ENCODE measurements around the gene OGFRL1. TPM values are rescaled to one million over a fixed set of nuclear protein-coding genes. Genes with fewer than 3 reads are reported as not detected.

The OGFRL1 gene
- 8.9 and 11.3 TPM in 2 replicates for total RNA-seq

GRCh38 chr6:71288228-71289038 is at the start of gene OGFRL1:
OGFRL1 (plus strand) TSS chr6:71288811; CDS start chr6:71288937, 126 bp downstream.

Data from cardiac ventricle fibroblast (primary cell).